ENCODE results near the gene TRPM4.

DNA sequence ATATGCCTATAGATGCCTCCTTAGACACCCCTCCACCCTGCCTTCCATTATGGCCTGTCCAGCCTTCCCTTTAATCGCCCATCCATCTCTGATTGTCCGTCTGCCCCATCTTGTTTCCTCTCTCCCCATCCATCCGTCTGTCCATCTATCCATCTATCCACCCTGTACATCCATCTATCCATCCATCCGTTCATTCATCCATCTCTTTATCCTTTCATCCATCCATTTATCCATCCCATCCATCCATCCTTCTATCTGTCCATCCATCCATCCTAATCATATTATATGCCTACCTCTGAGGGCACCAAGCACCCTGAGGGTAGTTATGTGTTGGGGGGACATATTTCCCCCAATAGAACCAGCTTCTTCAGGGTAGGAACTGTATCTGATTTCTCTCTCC is 23.1 kb downstream of the TRPM4 start:
- TF ChIP-seq POLR2AphosphoS5 (IDR thresholded peaks at IDR 0.05; ENCODE audit: low read depth, low read length): no peak
- TF ChIP-seq REST (IDR thresholded peaks at IDR 0.05; ENCODE audit: insufficient read depth in 1 of 2, low read depth in 2 of 2, low read length in 2 of 2): no peak
